HG03565 (cell line): ENCODE results near the gene MYLK.

ENCODE experiments used
- ATAC-seq: cut with Tn5 transposase; IDR thresholded peaks from one replicate; pipeline ENCODE4 v1.9.1; 2021; ENCODE audit warnings: mild to moderate bottlenecking, moderate library complexity; ENCODE audit not compliant: unreplicated experiment

Gene MYLK

DNA sequence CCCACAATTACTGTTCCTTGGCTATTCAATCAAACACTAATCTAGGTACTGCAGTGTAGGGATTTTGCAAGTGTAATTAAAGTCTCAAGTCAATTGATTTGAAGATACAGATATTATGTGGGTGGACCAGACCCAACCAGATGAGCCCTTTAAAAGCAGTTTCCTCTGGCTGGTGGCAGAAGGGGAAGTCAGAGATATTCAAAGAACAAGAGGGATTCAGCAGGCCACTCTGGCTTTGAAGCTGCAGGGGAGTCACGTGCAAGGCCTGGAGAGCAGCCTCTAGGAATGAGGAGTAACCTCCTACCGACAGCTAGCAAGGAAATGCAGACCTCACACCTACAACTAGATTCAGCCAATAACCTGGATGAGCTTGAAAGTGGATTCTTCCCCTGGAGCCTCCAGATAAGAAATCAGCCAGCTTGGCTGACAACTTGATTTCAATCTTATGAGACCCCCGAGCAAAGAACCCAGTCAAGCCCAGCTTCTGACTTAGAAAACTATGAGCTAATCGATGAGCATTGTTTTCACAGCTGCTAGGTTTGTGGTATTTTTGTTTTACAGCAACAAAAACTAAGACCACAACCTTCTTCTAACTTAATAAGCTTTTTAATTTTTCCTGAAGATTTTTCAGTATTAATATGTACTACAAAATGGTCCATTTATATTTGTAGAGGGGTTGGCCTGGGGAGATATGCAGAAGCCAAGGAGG is 312.7 kb downstream of the MYLK start:
- ATAC-seq: no peak

DNA sequence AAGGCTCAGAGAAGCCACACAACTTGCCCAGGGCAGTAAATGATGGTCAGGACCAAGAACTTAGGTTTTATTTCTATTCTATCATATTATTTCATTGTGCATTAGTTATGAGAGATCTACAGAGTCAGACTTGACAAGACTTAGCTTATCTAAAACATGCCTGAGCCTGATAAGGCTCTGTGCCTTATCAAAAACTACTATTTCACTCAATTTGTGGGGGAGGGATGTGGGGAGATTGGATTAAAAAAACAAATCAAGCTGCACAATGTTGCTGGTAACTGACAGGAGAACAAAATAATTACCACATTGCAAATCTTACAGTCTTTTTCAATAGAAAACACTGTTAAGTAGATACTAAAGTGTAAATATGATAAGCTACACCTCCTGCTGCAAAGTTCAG is 315.3 kb downstream of the MYLK start:
- no peak for ATAC-seq

DNA sequence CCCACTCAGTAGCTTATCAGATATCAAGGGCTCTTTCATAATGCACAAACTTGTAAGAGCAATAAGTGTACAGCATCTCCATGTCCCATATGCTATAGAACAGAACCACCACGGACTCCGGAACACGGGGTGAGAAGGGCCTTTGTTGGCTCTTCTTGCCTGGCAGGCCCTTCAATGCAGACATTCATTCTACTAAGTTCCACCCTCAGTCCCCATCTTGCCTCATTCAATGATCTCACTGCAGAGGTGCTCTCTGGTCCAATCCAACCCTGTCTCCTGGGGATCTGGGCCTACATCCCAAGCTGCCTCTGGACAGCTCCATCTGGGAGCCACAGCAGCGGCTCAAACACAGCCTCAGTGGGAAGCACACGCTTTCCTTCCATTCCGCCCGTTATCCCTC is 316.1 kb downstream of the MYLK start:
- no peak for ATAC-seq

DNA sequence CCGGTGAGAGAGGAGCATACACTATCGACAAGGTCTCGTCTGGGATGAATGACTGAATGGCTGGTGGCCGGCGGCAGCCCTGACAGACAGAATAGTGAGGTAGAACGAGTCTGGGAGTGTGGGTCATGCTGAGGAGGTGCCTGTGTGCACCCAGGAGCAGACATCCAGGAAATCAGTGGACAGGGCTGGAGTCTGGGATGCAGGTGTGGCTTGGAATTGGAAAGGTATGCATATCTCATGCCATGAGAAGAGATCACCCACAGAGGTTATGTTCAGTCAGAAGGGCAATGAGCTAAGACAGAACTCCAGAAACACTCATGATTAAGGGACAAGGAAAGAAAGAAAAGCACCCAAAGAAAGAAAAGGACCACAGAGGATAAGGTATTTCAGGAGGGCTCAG is 320.1 kb downstream of the MYLK start:
- ATAC-seq: no peak

DNA sequence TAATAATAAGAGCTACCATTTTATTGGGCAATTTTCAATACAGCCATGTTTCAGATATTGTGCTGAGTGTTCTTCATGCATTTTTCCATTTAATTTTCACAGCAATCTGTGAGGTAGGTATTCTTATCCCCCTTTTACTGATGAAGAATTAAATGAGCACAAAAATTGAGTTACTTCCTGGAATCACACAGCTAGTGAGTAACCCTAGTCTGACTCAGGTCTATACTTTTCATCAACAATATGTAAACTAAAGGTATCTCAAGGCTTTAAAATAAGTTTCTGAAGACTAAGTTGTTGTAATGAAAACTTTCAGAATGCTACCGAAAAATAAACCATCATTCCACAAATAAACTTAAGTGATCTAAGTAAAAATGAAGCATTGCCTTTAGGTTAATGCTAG is 321.6 kb downstream of the MYLK start:
- no peak for ATAC-seq

DNA sequence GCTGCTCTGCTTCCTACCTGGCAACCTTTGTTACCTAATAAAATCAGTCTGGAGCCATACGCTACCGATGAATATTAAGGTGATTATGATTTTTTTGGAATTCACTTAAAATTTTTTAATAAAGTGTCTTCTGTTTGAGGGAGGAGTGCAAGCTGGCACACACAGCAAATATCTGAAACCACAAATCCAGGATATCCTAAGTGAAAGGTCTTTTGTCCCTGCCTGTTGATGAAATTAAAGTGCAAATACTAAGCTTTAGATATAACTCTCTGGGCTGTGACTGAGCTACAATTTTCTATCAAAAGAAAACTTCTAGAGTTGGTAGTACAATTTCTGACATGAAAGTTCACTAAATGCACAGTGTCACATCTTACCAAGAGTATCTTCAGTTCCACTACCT is 322.9 kb downstream of the MYLK start:
- ATAC-seq: no peak
